Loucy (cell line): ENCODE data around the gene B4GALNT1.

Experiments used
- H2AFZ ChIP-seq: fragments of 200-600 bp; sonication (generic); 2 replicates; pipeline ENCODE4 v1.6.0; 2016; ENCODE audit warnings: antibody characterized with exemption, mild to moderate bottlenecking, low read length, moderate library complexity
- H3F3A ChIP-seq: fragments of 200-600 bp; 2 replicates; pipeline ENCODE4 v1.6.0; 2016; ENCODE audit warnings: antibody characterized with exemption, low read depth, mild to moderate bottlenecking
- H3K27me3 ChIP-seq: fragments of 200-600 bp; sonication (generic); 2 replicates; pipeline ENCODE4 v1.6.1; 2014; ENCODE audit warnings: low read length, mild to moderate bottlenecking; ENCODE audit not compliant: insufficient read depth, poor library complexity, severe bottlenecking
- H3K36me3 ChIP-seq: fragments of 200-600 bp; sonication (generic); 2 replicates; pipeline ENCODE4 v1.6.1; 2016; ENCODE audit warnings: low read length; ENCODE audit not compliant: insufficient read depth
- H3K4me1 ChIP-seq: fragments of 200-600 bp; sonication (generic); 2 replicates; pipeline ENCODE4 v1.5.1; 2014; ENCODE audit warnings: low read length, mild to moderate bottlenecking; ENCODE audit not compliant: insufficient read depth, poor library complexity, severe bottlenecking
- H3K4me2 ChIP-seq: fragments of 200-600 bp; sonication (generic); 2 replicates; pipeline ENCODE4 v1.6.0; 2014; ENCODE audit warnings: antibody characterized with exemption, low read length, low read depth, mild to moderate bottlenecking; ENCODE audit not compliant: poor library complexity, severe bottlenecking
- H3K4me3 ChIP-seq: fragments of 200-600 bp; sonication (generic); 2 replicates; pipeline ENCODE4 v1.5.1; 2014; ENCODE audit warnings: low read length, mild to moderate bottlenecking, mixed read lengths; ENCODE audit not compliant: poor library complexity, severe bottlenecking
- H3K79me2 ChIP-seq: fragments of 200-600 bp; sonication (generic); 2 replicates; pipeline ENCODE4 v1.6.1; 2014; ENCODE audit warnings: low read length; ENCODE audit not compliant: insufficient read depth
- H3K9ac ChIP-seq: fragments of 200-600 bp; sonication (generic); 2 replicates; pipeline ENCODE4 v1.6.0; 2014; ENCODE audit warnings: mild to moderate bottlenecking, low read depth, low read length, moderate library complexity; ENCODE audit not compliant: poor library complexity, severe bottlenecking
- H3K9me2 ChIP-seq: fragments of 200-600 bp; sonication (generic); replicated peaks from 2 replicates; pipeline ENCODE4 v1.6.1; 2016; ENCODE audit warnings: low read depth, low read length, mixed read lengths
- H3K9me3 ChIP-seq: fragments of 200-600 bp; sonication (generic); 2 replicates; pipeline ENCODE4 v1.6.1; 2014; ENCODE audit warnings: mild to moderate bottlenecking, antibody characterized with exemption, low read length, low read depth; ENCODE audit not compliant: insufficient read depth
- H4K20me1 ChIP-seq: fragments of 200-600 bp; sonication (generic); 2 replicates; pipeline ENCODE4 v1.6.0; 2014; ENCODE audit warnings: antibody characterized with exemption, low read length, mild to moderate bottlenecking; ENCODE audit not compliant: insufficient read depth, poor library complexity, severe bottlenecking
- EZH2phosphoT487 ChIP-seq: fragments of 200-600 bp; IDR thresholded peaks from 2 replicates; pipeline ENCODE4 v1.6.1; 2018; ENCODE audit warnings: antibody characterized with exemption, mild to moderate bottlenecking, moderate library complexity, borderline replicate concordance
- TF ChIP-seq, protein P1 (sequence below): fragments of 200-600 bp; sonication (generic); conservative IDR thresholded peaks from 2 replicates; pipeline ENCODE4 v1.5.1; 2014; ENCODE audit warnings: mild to moderate bottlenecking, antibody characterized with exemption, low read length

B4GALNT1 gene

DNA sequence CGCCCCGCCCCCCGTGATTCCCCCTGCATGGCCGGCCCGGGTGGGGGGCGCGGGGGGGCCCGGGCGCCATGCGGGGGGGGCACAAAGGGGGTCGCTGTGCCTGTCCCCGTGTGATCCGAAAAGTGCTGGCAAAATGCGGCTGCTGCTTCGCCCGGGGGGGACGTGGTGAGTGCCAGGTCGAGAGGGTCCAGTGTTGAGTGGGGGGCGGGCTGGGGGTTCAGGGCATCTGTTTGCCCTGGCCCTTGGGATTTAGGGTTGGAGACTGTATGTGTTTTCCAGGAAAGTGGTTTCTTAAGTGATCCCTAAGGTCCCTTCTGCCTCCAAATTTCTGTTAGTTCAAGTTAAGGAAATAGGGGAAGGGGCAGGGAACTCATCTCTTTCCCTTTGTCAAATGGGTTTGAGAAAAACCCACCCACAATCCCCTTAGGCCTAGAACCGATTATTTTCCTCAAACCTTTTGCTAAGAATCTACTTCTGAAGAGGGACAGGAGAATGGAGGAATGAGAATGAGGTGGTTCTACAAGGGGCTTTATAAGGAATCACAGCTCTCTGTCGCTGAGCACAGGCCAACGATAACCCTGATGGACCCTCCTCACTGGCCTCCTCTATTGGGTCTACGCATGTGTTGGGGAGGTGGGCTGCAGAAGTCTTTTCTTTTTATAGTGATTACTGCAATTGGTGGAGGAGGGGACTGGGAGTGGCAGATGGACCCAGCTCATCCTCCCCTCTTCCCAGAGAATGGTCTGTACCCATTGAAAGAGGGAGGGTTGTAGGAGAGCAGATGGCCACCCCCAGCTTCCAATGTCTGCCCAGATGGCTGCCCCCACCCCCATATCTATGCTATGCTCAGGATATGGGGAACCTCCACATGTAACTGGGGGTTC is 20.9 kb downstream of the B4GALNT1 start:
- Histone ChIP-seq H3K79me2 (no peaks in the 10 kb centered on the region), H4K20me1 (no peaks in the 10 kb centered on the region), H3K36me3 (no peaks in the 10 kb centered on the region), H3K9ac (peak overlapping the region; percentile 91), H3K27me3 (no peaks in the 10 kb centered on the region), H3F3A (no peaks in the 10 kb centered on the region), H3K9me3 (no peaks in the 10 kb centered on the region), H3K4me3 (peak overlapping the region; percentile 85), H2AFZ (0 out of 2 replicates have a peak overlapping the region, but pooled peaks have one; percentile 0), H3K4me1 (peaks cover 27% of the 10 kb centered on the region), H3K4me2 (peak overlapping the region; percentile 59), H3K9me2 (no peaks in the 10 kb centered on the region)
- no peak for TF ChIP-seq EZH2phosphoT487
- TF ChIP-seq, protein P1, sequence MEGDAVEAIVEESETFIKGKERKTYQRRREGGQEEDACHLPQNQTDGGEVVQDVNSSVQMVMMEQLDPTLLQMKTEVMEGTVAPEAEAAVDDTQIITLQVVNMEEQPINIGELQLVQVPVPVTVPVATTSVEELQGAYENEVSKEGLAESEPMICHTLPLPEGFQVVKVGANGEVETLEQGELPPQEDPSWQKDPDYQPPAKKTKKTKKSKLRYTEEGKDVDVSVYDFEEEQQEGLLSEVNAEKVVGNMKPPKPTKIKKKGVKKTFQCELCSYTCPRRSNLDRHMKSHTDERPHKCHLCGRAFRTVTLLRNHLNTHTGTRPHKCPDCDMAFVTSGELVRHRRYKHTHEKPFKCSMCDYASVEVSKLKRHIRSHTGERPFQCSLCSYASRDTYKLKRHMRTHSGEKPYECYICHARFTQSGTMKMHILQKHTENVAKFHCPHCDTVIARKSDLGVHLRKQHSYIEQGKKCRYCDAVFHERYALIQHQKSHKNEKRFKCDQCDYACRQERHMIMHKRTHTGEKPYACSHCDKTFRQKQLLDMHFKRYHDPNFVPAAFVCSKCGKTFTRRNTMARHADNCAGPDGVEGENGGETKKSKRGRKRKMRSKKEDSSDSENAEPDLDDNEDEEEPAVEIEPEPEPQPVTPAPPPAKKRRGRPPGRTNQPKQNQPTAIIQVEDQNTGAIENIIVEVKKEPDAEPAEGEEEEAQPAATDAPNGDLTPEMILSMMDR, result no peak

DNA sequence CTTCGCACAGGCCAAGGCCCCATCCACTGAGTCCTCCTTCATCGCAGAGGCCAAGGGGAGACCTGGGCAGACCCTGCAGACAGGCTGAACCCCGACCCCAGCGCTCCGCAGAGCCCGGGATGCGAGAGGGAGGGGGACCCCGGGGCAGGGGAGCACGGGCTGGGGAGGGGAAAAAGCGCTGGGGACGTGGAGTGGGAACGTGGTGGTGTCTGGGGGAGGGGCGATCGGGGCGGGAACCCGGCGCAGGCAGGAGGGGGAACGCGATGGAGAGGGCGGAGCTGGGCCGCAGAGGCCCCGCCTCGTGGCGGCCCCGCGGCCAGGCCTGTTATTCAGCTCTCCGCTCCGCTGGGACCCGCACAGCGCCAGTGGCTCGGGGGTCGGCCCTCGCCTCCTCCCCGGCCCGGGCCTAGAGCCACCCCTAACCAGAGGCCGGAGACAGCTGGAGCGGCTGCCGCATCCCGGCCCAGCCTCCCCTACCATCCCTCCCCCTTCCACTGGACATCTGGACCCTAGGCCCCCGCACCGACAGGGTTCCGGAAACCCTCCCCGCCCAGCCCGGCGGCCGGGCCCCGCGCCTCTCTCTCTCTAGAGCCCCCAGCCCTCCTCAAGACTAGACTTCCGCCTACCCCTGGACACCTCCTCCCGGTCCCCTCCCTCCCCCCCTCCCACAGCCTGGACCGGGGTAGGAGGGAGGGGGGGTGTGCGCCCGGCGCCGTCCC is 21.7 kb downstream of the B4GALNT1 start, which contains the start of gene ARHGEF25:
ARHGEF25 (plus strand) TSS at position 328 of the 719 bp plus-strand sequence. CDS start 460 bp downstream, outside the sequence.
- H3K9ac ChIP-seq, result peak within 1 kb of the TSS; percentile 91
- TF ChIP-seq EZH2phosphoT487, result no peak
- TF ChIP-seq, protein P1, result no peak
- peak within 1 kb of the TSS; percentile 85 for H3K4me3 ChIP-seq
- H3K4me2 ChIP-seq, result peak within 1 kb of the TSS; percentile 59
- H3K4me1 ChIP-seq, result peaks cover 29% of the 10 kb centered on the region
- H2AFZ ChIP-seq, result peak within 1 kb of the TSS; percentile 97
- H3K9me3 ChIP-seq, result no peaks in the 10 kb centered on the region
- H3K27me3 ChIP-seq, result no peaks in the 10 kb centered on the region
- no peaks in the 10 kb centered on the region for H4K20me1 ChIP-seq
- no peaks in the 10 kb centered on the region for H3F3A ChIP-seq
- no peaks in the 10 kb centered on the region for H3K79me2 ChIP-seq
- no peaks in the 10 kb centered on the region for H3K36me3 ChIP-seq
- no peaks in the 10 kb centered on the region for H3K9me2 ChIP-seq

DNA sequence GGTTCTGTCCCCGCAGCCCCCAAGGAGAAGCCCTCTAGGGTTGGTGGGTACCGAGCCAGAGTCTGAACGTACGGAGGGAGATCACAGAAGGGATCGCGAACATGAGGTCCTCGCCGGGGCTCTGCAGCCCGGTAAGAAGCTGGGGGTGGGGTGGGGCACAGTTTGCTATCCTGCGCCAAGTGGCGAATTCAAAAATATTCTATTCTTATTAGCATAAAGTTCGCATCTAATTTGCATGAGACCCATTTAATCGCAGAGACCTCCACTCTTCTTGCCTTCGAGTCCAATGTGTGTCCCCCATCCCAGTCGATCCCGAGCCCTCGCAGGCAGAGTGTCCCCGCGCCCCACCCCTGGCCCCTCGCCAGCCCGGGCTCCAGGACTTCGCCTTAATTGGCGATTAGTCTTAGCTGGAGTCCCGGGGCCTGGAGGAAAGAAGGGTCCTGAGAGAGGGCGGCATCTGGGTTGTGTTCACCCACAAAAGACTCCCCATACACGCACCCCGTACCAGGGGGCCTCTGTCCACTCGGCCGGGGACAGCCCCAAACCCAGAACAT is 22.4 kb downstream of the B4GALNT1 start:
- Histone ChIP-seq H3K4me3 (peak overlapping the region; percentile 85), H3K4me1 (peaks cover 36% of the 10 kb centered on the region), H3K79me2 (no peaks in the 10 kb centered on the region), H3K9ac (peak overlapping the region; percentile 91), H3K36me3 (no peaks in the 10 kb centered on the region), H4K20me1 (no peaks in the 10 kb centered on the region), H2AFZ (peak overlapping the region; percentile 97), H3K27me3 (no peaks in the 10 kb centered on the region), H3K4me2 (peak overlapping the region; percentile 59), H3F3A (no peaks in the 10 kb centered on the region), H3K9me3 (no peaks in the 10 kb centered on the region), H3K9me2 (no peaks in the 10 kb centered on the region)
- TF ChIP-seq, protein P1, result no peak
- TF ChIP-seq EZH2phosphoT487, result no peak
